Mucosa of gallbladder (tissue), 1 donor: Measurements from ENCODE around the gene INPP5J. TPM values are rescaled to one million over a fixed set of nuclear protein-coding genes. Genes with fewer than 3 reads are reported as not detected.
A peak's percentile ranks its signal among the peaks of the same experiment; 100 is the strongest.
"Not testable (repeated sequence)": the region's sequence is repeated elsewhere in the genome, so short reads cannot be mapped to it uniquely, and the experiment has no call there.

ENCODE experiments used
- DNase-seq: peaks from one replicate; pipeline ENCODE4 v3.0.0-alpha.2; 2020; ENCODE audit warnings: low spot score
- total RNA-seq: library from RNA; stranded (reverse); gene quantifications from one replicate; pipeline ENCODE4 v1.2.1, GENCODE V29; 2021
- donor health status: DM: no; HTN: no; CAD: no.

The INPP5J gene
- total RNA-seq, 1 donor from 2014 or later = 8.7 TPM

DNA sequence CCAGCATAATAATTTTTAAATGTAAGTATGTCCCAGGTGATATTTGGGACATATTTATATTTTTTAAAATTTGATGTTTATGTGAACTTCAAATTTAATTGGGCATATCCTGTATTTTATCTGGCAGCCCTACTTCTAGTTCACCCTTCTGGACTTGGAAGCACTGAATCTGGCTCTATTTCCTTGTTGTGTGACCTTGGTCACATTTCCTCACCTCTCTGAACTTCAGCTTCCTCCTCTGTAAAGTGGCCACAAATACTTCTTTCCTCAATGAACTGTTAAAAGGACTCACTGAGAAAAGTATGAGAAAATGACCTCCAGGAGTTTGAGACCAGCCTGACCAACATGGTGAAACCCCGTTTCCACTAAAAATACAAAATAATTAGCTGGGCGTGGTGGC is 29.1 kb downstream of the INPP5J start:
- no peak for DNase-seq

GRCh38 chr22:31153357-31153756 is 30.6 kb downstream of the INPP5J start:
- no peak for DNase-seq

DNA sequence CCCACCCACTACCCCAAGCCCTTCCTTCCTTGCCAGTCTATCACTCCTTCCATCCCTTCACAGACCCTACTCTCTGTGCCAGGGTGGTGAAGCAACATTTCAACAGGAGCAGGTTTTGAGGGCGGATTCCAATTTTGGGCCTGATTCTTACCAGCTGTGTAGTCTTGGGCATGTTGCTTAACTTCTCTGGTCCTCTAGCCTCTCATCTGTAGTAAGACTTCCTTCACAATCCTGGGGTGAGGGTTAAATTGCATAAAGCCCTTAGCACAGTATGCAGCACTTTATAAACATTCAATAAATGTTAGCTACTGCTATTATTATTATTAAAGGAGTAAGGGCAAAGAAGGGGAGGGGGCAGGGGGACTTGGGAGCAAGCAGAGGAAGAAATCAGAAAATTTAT is 32.2 kb downstream of the INPP5J start:
- no peak for DNase-seq

DNA sequence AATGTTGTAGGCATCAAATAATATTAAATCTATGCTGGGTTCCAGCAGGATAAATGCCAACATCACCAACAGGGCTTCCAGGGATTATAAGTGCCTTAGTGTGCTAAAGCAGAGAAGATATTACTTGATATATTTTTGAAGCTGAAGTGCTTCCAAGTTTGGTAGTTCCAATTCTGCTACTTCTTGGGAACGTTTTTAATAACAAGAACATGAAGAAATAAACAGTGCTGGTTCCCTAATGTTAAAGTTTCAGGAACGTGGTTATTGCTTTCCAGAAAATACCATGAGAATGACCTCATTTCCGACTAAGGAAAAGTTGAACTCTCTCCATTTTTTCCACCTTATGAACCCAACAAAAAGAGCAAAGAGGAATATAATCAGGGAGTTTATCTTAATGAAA is 32.7 kb downstream of the INPP5J start:
- DNase-seq = no peak

DNA sequence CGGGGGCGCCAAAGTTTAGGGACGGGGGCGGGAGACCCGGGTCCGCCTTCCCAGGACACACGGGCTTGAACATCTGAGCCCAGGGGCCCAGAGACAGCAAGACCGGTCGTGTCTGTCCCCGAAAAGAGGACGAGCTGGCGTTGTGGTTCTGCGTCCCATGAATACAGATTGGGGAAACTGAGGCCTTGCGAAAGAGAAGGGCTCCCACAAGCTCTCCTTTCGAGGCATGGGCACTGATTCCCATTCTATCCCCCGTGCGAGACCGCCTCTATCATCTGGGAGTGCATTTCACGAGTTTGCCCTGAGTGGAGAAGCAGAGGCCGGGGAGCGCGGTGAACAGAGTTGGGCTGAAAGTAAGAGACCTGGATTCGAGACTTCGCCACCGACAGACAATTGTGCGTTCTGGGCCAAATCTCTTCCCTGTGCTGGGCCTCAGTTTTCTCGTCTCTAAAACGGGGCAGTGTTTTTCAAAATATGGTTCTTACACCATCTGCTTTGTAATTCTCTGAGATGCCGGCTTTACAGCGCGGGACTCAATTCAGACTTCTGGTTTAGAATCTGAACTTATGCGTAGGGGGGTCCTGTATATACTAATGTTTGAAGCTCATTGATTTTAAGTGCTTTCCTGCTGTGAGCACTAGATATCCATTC is 37.7 kb downstream of the INPP5J start:
- DNase-seq = no peak

- DNase-seq = no peak
Observed at GRCh38 chr22:31161386-31161785, 38.6 kb downstream of the INPP5J start.

GRCh38 chr22:31162015-31162765 is 39.4 kb downstream of the INPP5J start:
- no peak for DNase-seq

GRCh38 chr22:31170971-31171370 is 48.2 kb downstream of the INPP5J start:
- DNase-seq = no peak

DNA sequence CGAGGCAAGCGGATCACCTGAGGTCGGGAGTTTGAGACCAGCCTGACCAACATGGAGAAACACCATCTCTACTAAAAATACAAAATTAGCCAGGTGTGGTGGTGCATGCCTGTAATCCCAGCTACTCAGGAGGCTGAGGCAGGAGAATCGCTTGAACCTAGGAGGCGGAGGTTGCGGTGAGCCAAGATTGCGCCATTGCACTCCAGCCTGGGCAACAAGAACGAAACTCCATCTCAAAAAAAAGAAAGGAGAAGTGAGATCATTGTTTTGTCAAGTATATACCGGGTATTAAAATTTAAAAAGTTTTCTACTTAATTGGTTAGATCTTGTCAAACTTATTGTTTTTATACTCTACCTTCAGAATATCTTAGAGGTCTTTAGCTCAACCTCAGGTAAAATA is 49.0 kb downstream of the INPP5J start:
- DNase-seq = not testable (repeated sequence)

DNA sequence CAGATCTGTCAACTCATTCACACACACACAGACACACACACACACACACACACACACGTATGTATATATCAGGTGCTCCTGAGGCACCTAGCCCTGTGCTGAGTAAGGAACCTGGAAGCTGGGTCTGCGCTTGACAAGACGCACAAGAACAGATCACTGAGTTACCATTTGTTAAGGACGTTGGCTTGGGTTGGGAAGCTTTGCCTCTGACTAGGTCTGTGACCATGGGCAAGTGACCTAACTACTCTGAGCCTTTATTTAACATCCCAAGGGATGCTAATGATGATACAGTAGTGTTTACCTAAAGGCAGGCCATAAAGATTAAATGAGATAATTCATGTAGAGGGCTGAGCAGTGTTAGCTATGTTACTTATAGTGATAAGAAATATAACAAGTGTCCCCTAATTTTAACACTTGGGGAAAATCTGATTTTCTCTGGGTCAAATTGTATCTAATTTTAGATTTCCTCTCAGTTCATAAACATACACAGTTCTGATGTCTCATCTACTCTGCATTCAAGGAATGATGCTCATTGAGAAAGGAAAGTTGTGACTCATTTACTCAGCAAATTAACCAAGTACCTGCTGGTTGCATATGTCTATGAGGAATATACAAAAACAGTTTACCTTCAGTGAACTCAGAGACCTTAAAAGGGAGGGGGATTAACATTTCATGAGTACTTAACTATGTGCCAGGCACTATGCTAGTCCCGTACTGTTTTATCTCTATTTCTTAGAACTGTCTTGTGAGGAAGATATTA is 50.8 kb downstream of the INPP5J start:
- DNase-seq = no peak

DNA sequence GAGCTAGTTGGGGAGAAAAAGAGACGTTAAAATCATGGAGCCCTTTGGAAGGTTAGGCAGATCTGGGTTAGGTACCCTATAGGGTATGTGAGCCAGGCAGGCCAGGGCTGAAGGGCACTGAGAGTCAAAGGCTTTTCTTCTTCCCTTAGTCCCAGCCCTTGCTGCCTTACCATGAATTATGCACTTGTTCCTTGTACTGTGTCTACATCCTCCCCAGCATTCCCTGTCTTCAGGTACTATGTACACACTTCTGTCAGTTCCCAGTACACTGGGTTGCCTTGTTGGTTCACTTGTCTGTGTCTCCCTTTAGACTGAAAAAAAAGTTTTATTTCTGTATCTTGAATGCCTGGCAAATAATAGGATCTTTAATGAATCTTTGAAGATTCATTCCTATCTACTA is 54.2 kb downstream of the INPP5J start:
- DNase-seq = no peak

GRCh38 chr22:31177420-31178162 is 54.8 kb downstream of the INPP5J start:
- peak; percentile 22 for DNase-seq

DNA sequence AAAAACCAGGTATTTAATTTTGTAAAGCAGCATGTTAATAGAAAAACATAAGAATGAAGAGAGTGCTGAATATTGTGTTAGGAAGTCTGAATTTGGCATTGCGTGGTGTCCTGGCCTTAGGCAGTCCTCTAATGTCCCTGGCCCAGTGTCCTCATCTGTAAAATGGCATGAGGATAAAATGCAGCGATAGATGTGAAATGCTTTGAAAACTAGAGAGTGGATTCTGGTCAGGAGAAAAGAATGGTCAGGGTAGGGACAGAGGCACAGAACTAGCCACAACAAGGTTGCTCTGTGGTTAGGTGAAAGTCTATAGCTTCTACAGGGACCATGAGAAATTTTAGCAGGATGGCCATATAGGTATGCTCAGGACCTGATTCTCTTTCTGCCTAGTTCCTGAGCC is 56.1 kb downstream of the INPP5J start:
- no peak for DNase-seq

DNA sequence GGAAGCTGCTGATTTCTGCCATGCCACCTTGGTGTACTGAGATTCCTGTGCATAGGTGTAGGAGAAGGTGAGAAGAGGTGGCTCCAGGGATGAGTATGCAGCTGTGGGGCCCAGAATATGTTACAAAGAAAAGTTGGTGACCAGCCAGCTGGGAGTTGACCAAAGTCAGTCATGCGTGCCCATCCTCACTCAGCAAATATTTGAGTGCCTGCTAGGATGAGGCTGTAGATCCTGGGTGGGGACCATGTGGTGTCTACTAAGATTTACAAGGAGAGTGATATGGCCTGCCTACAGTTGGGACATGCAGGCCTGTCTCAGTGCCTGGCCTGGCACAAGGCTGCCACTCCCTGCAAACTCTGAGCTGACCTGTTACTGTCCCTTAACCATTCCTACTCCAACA is 56.6 kb downstream of the INPP5J start:
- DNase-seq = no peak

GRCh38 chr22:31184015-31184414 is 61.2 kb downstream of the INPP5J start:
- no peak for DNase-seq

Other genes with a start within 250 kb of the INPP5J start
- gene MORC2, start 154.2 kb upstream of the INPP5J start, total RNA-seq = 21.5 TPM
- gene TUG1, start 153.7 kb upstream of the INPP5J start, total RNA-seq = 79.4 TPM
- gene SMTN, start 41.6 kb upstream of the INPP5J start, total RNA-seq = 510 TPM
- 252 TPM for gene SELENOM, start 15.4 kb upstream of the INPP5J start, total RNA-seq
- 0.78 TPM for gene PLA2G3, start 17.5 kb downstream of the INPP5J start, total RNA-seq
- gene RNF185, start 37.2 kb downstream of the INPP5J start, total RNA-seq = 30.8 TPM
- 81.4 TPM for gene LIMK2, start 89.3 kb downstream of the INPP5J start, total RNA-seq
- 48.0 TPM for gene PIK3IP1, start 169.5 kb downstream of the INPP5J start, total RNA-seq
- 61.4 TPM for gene PATZ1, start 223.4 kb downstream of the INPP5J start, total RNA-seq